Limb (tissue), 2 donors: Measurements from ENCODE around the gene LSM2.

Experiments used
- DNase-seq, 2 donors: peaks; one replicate each; pipeline ENCODE4 v3.0.0-alpha.2; 2016; ENCODE audit errors: extremely low spot score in 2 of 2

LSM2 gene

GRCh38 chr6:31750411-31751022, 56.2 kb downstream of the LSM2 start:
- DNase-seq = no peak

DNA sequence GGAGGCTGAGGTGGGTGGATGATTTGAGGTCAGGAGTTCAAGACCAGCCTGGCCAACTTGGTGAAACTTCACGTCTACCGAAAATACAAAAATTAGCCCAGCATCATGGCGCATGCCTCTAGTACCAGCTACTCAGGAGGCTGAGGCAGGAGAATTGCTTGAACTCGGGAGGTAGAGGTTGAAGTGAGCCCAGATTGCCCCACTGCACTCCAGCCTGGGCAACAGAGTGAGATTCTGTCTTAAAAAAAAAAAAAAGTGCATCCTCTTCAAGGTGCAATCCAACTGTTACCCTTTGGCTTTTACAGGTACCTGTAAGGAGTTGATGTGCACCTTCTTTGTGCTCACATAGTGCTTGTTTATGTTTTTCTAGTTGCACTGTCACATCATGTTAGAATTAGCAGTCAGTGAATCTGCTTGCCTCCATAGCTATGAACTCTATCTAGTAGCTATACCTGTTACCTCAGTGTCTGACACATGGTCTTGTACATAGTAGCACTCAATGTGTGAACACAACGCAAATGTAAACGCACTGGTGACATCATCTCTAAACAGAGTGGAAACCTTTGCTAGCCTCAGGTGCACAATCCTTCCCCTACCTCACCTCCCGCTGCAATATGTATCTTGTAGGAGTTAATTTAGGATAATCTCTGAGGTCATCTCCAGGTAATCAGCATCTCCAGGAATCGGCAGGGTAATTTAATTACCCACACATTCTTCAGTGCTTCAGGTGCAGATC, 57.3 kb downstream of the LSM2 start:
- DNase-seq = no peak
